ENCODE results near the gene CROCC.
A peak's percentile ranks its signal among the peaks of the same experiment; 100 is the strongest.
"Not testable (repeated sequence)": the region's sequence is repeated elsewhere in the genome, so short reads cannot be mapped to it uniquely, and the experiment has no call there.

CROCC gene

GRCh38 chr1:16925635-16926490 lies 4.1 kb downstream of the CROCC start:
- TF ChIP-seq CTCF (IDR thresholded peaks at IDR 0.05; ENCODE audit: unreplicated experiment in 3 of 3), result no peak
- Mint-ChIP-seq H3K27me3 (ENCODE audit: low read depth) (peaks cover 3% of the 10 kb centered on the region), H3K4me1 (peaks cover 26% of the 10 kb centered on the region), H3K4me3 (no peak overlapping the region), H3K36me3 (ENCODE audit: low read depth) (no peaks in the 10 kb centered on the region), H3K27ac (peak overlapping the region in 1 of 3 experiments; percentile 42), H3K9me3 (no peaks in the 10 kb centered on the region)

GRCh38 chr1:16926491-16927073 lies 4.9 kb downstream of the CROCC start:
- Mint-ChIP-seq H3K4me3 (no peak overlapping the region), H3K36me3 (ENCODE audit: low read depth) (peaks cover 3% of the 10 kb centered on the region), H3K27me3 (ENCODE audit: low read depth) (peaks cover 3% of the 10 kb centered on the region), H3K9me3 (no peaks in the 10 kb centered on the region), H3K27ac (peak overlapping the region; percentile 57 to 61 (median 57)), H3K4me1 (peaks cover 22% of the 10 kb centered on the region)
- no peak for TF ChIP-seq CTCF (IDR thresholded peaks at IDR 0.05; ENCODE audit: unreplicated experiment in 3 of 3)

GRCh38 chr1:16927256-16927655 lies 5.5 kb downstream of the CROCC start:
- Mint-ChIP-seq H3K36me3 (ENCODE audit: low read depth) (peaks cover 5% of the 10 kb centered on the region), H3K9me3 (no peaks in the 10 kb centered on the region), H3K4me1 (peaks cover 19% of the 10 kb centered on the region), H3K27me3 (ENCODE audit: low read depth) (no peaks in the 10 kb centered on the region), H3K27ac (peak overlapping the region; percentile 57 to 61 (median 57)), H3K4me3 (no peak overlapping the region)
- no peak for TF ChIP-seq CTCF (IDR thresholded peaks at IDR 0.05; ENCODE audit: unreplicated experiment in 3 of 3)

GRCh38 chr1:16927711-16928485 lies 6.2 kb downstream of the CROCC start:
- H3K9me3 Mint-ChIP-seq, result no peaks in the 10 kb centered on the region
- peak overlapping the region in 2 of 3 experiments; percentile 57 for H3K27ac Mint-ChIP-seq
- peaks cover 19% of the 10 kb centered on the region for H3K4me1 Mint-ChIP-seq
- H3K27me3 Mint-ChIP-seq (ENCODE audit: low read depth), result no peaks in the 10 kb centered on the region
- H3K36me3 Mint-ChIP-seq (ENCODE audit: low read depth), result peaks cover 9% of the 10 kb centered on the region
- no peak overlapping the region for H3K4me3 Mint-ChIP-seq
- no peak for TF ChIP-seq CTCF (IDR thresholded peaks at IDR 0.05; ENCODE audit: unreplicated experiment in 3 of 3)

- not testable (repeated sequence) for H3K4me3 Mint-ChIP-seq; H3K36me3 Mint-ChIP-seq (ENCODE audit: low read depth); H3K27me3 Mint-ChIP-seq (ENCODE audit: low read depth); H3K9me3 Mint-ChIP-seq; H3K27ac Mint-ChIP-seq
- H3K4me1 Mint-ChIP-seq, result peaks cover 19% of the 10 kb centered on the region
These were observed 7.7 kb downstream of the CROCC start for GRCh38 chr1:16929146-16930041.

- not testable (repeated sequence) for H3K27me3 Mint-ChIP-seq (ENCODE audit: low read depth)
These were observed 9.6 kb downstream of the CROCC start for GRCh38 chr1:16931206-16931934.

GRCh38 chr1:16933945-16934344 lies 12.2 kb downstream of the CROCC start:
- not testable (repeated sequence) for H3K9me3 Mint-ChIP-seq; H3K27ac Mint-ChIP-seq; H3K4me1 Mint-ChIP-seq; H3K4me3 Mint-ChIP-seq; H3K27me3 Mint-ChIP-seq (ENCODE audit: low read depth)
- H3K36me3 Mint-ChIP-seq (ENCODE audit: low read depth), result peaks cover 17% of the 10 kb centered on the region

More at GRCh38 chr1:16931206-16931934, 9.6 kb downstream of the CROCC start:
- H3K4me3 Mint-ChIP-seq, H3K9me3 Mint-ChIP-seq, H3K27ac Mint-ChIP-seq: not testable (repeated sequence)
- Mint-ChIP-seq H3K4me1 (peaks cover 11% of the 10 kb centered on the region), H3K36me3 (ENCODE audit: low read depth) (peaks cover 17% of the 10 kb centered on the region)

GRCh38 chr1:16936580-16936979 lies 14.8 kb downstream of the CROCC start:
- peaks cover 13% of the 10 kb centered on the region for H3K36me3 Mint-ChIP-seq (ENCODE audit: low read depth)
- not testable (repeated sequence) for H3K27ac Mint-ChIP-seq; H3K27me3 Mint-ChIP-seq (ENCODE audit: low read depth); H3K9me3 Mint-ChIP-seq; H3K4me1 Mint-ChIP-seq; H3K4me3 Mint-ChIP-seq

Measured in nephron (organoid).